Upper lobe of left lung (tissue), 6 donors: ENCODE results near the gene TPPP. TPM values are rescaled to one million over a fixed set of nuclear protein-coding genes. Genes with fewer than 3 reads are reported as not detected.

ENCODE experiments used
- ATAC-seq, 2 donors: fragments of 200-7000 bp; cut with Tn5 transposase; one replicate each; pipeline ENCODE4 v1.9.1; 2022; ENCODE audit warnings: mild to moderate bottlenecking in 2 of 2, moderate library complexity in 2 of 2; ENCODE audit not compliant: low FRiP score in 2 of 2
- DNase-seq, 2 donors: peaks; one replicate each; pipeline ENCODE4 v3.0.0-alpha.2; 2019 to 2020
- H3K27ac ChIP-seq, 4 donors: fragments of 200-600 bp; sonication (generic); one replicate each; pipeline ENCODE4 v1.5.1; 2016 to 2019
- H3K27me3 ChIP-seq, 4 donors: fragments of 200-600 bp; sonication (generic); one replicate each; pipeline ENCODE4 v1.5.1; 2017 to 2019
- H3K36me3 ChIP-seq, 4 donors: fragments of 200-600 bp; sonication (generic); one replicate each; pipeline ENCODE4 v1.5.1; 2016 to 2019
- H3K4me1 ChIP-seq, 4 donors: fragments of 200-600 bp; sonication (generic); one replicate each; pipeline ENCODE4 v1.5.1; 2018 to 2019
- H3K4me3 ChIP-seq, 4 donors: fragments of 200-600 bp; sonication (generic); one replicate each; pipeline ENCODE4 v1.5.1; 2017 to 2019; ENCODE audit warnings: mild to moderate bottlenecking in 2 of 4, moderate library complexity in 1 of 4
- H3K9me3 ChIP-seq, 4 donors: fragments of 200-600 bp; sonication (generic); one replicate each; pipeline ENCODE4 v1.5.1; 2018 to 2019
- CTCF ChIP-seq, 6 experiments: fragments of 450-650 bp in 4 of 6; fragments of 200-600 bp in 2 of 6; sonication (generic) in 2 of 6; IDR thresholded peaks; one replicate each; pipeline ENCODE4 v1.5.1; 2016 to 2019; ENCODE audit warnings: antibody characterized with exemption in 6 of 6
- EP300 ChIP-seq, 4 donors: sonication (generic); formaldehyde crosslinking; IDR thresholded peaks; one replicate each; pipeline ENCODE4 v1.5.1; 2017; ENCODE audit warnings: antibody characterized with exemption in 4 of 4, control low read depth in 2 of 4
- POLR2A ChIP-seq, 4 donors: fragments of 450-650 bp; IDR thresholded peaks; one replicate each; pipeline ENCODE4 v1.5.1; 2016 to 2017; ENCODE audit warnings: antibody characterized with exemption in 4 of 4, mild to moderate bottlenecking in 2 of 4
- POLR2AphosphoS5 ChIP-seq, 2 donors: sonication (generic); formaldehyde crosslinking; IDR thresholded peaks; one replicate each; pipeline ENCODE4 v1.5.1; 2017; ENCODE audit warnings: antibody characterized with exemption in 2 of 2
- WGBS, 2 donors: methylation state at CpG; one replicate each; pipeline ENCODE4 v1.1.5; 2017 to 2018; 5-methylcytosine and 5-hydroxymethylcytosine counted together
- total RNA-seq, 6 donors: library from RNA; depleted of rRNA in 4 of 6; stranded (reverse); fragments of >200 nt in 4 of 6; gene quantifications; one replicate each; pipeline versions ENCODE4 v1.1.0 to v1.2.1, GENCODE V29; 2016 to 2021
- donor health status: DM: no; HTN: no; CAD: no; lungs with moderate emphysema.
- donor health status: DM: no; HTN: yes; CAD: no; lungs with severe emphysema.

The TPPP gene
- total RNA-seq, 6 donors from 2014 or later = 14.3 to 42.7 (median 19.1) TPM

- no peak overlapping the region for H3K27ac ChIP-seq
- H3K4me3 ChIP-seq = no peak overlapping the region
- ATAC-seq (no peak), DNase-seq (no peak)
- no peaks in the 10 kb centered on the region for H3K27me3 ChIP-seq
- 92 to 93% methylated on average over 18 to 30 of the region's 35 CpGs for WGBS, 2 donors
- H3K4me1 ChIP-seq = no peaks in the 10 kb centered on the region
- peaks cover 18 to 74% (median 45%) of the 10 kb centered on the region in 4 donors for H3K36me3 ChIP-seq
- H3K9me3 ChIP-seq = no peaks in the 10 kb centered on the region
- TF ChIP-seq POLR2AphosphoS5 (IDR thresholded peaks at IDR 0.05) (no peak), CTCF (IDR thresholded peaks at IDR 0.05) (no peak), EP300 (IDR thresholded peaks at IDR 0.05) (no peak), POLR2A (IDR thresholded peaks at IDR 0.05) (no peak)
Measured at GRCh38 chr5:640461-641330, 52.5 kb downstream of the TPPP start.

GRCh38 chr5:639584-640213, 53.5 kb downstream of the TPPP start:
- no peak for DNase-seq
- no peaks in the 10 kb centered on the region for H3K27me3 ChIP-seq
- 93 to 96% methylated on average over 12 to 19 of the region's 20 CpGs for WGBS, 2 donors
- no peaks in the 10 kb centered on the region for H3K4me1 ChIP-seq
- peaks cover 23 to 74% (median 52%) of the 10 kb centered on the region in 4 donors for H3K36me3 ChIP-seq
- H3K9me3 ChIP-seq = no peaks in the 10 kb centered on the region
- no peak for ATAC-seq
- no peak for TF ChIP-seq EP300 (IDR thresholded peaks at IDR 0.05)
- no peak for TF ChIP-seq POLR2AphosphoS5 (IDR thresholded peaks at IDR 0.05)
- no peak for TF ChIP-seq CTCF (IDR thresholded peaks at IDR 0.05)
- no peak for TF ChIP-seq POLR2A (IDR thresholded peaks at IDR 0.05)
- H3K4me3 ChIP-seq = no peak overlapping the region
- H3K27ac ChIP-seq = no peak overlapping the region

GRCh38 chr5:639253-639530, 54.0 kb downstream of the TPPP start:
- TF ChIP-seq POLR2A (IDR thresholded peaks at IDR 0.05) (no peak), POLR2AphosphoS5 (IDR thresholded peaks at IDR 0.05) (no peak), CTCF (IDR thresholded peaks at IDR 0.05) (no peak), EP300 (IDR thresholded peaks at IDR 0.05) (no peak)
- WGBS, 2 donors = 91% methylated on average over 9 of the region's 9 CpGs; no CpG with 5 or more reads in 1 of the 2 donors
- Histone ChIP-seq H3K4me1 (no peaks in the 10 kb centered on the region), H3K27me3 (no peaks in the 10 kb centered on the region), H3K36me3 (peaks cover 23 to 69% (median 52%) of the 10 kb centered on the region in 4 donors), H3K4me3 (no peak overlapping the region), H3K9me3 (no peaks in the 10 kb centered on the region), H3K27ac (no peak overlapping the region)
- ATAC-seq (no peak), DNase-seq (no peak)

- Histone ChIP-seq H3K27ac (no peak overlapping the region), H3K27me3 (no peaks in the 10 kb centered on the region), H3K36me3 (peaks cover 23 to 70% (median 52%) of the 10 kb centered on the region in 4 donors), H3K4me3 (no peak overlapping the region), H3K9me3 (no peaks in the 10 kb centered on the region), H3K4me1 (no peaks in the 10 kb centered on the region)
- DNase-seq (no peak), ATAC-seq (no peak)
- 95 to 96% methylated on average over 20 to 26 of the region's 29 CpGs for WGBS, 2 donors
- TF ChIP-seq POLR2A (IDR thresholded peaks at IDR 0.05) = no peak
- no peak for TF ChIP-seq POLR2AphosphoS5 (IDR thresholded peaks at IDR 0.05)
- no peak for TF ChIP-seq CTCF (IDR thresholded peaks at IDR 0.05)
- TF ChIP-seq EP300 (IDR thresholded peaks at IDR 0.05) = no peak
Measured at GRCh38 chr5:638501-639252, 54.5 kb downstream of the TPPP start.
